HG02623 (cell line): ENCODE measurements around the gene MYH9.

Source experiments
- ATAC-seq: cut with Tn5 transposase; IDR thresholded peaks from one replicate; pipeline ENCODE4 v1.9.1; 2021; ENCODE audit warnings: moderate library complexity; ENCODE audit not compliant: unreplicated experiment

The MYH9 gene

GRCh38 chr22:36351921-36352802, 35.6 kb downstream of the MYH9 start:
- ATAC-seq, result no peak

- ATAC-seq, result no peak
Measured at GRCh38 chr22:36350751-36351594, 36.8 kb downstream of the MYH9 start.

DNA sequence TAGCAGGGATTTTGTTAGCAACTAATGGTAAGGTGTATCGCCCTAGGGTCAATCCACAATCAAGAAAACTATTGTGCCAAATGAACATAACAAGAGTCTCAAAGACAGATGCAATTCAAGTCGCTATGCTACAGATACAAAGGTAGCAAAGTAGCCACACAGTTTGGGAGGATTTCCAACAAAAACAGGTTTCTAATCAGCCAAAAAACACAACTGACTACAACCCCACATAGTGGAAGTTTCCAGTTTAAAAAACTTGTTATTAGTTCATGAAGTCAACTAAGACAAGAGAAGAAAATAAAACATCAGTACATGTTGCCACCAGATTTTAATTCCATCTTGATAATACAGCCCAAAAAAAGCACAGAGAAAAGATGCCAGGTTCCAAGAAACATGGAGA, 38.0 kb downstream of the MYH9 start:
- ATAC-seq, result no peak

GRCh38 chr22:36348760-36349159, 39.0 kb downstream of the MYH9 start:
- no peak for ATAC-seq

DNA sequence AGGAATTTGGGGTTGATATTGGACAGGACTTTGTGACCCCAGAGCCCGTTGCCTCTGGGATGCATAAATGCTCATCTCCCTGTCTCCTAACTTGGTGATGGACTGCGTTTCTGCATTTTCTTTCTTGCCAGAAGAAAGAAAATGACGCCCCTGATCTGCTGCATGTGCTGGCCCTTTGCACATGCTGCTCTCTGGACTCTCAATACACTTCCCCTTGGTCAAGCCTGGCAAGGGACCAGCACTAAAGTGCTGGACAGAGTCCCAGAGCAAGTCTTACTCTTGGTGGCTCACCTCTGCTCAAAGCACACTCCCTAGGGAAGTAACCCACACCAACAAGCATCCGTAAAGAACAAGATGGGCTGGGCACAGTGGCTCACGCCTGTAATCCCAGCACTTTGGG, 40.7 kb downstream of the MYH9 start:
- no peak for ATAC-seq

- no peak for ATAC-seq
Measured at GRCh38 chr22:36344106-36344827, 43.5 kb downstream of the MYH9 start.

- no peak for ATAC-seq
Measured at GRCh38 chr22:36343720-36344105, 44.1 kb downstream of the MYH9 start.

GRCh38 chr22:36343070-36343719, 44.6 kb downstream of the MYH9 start:
- no peak for ATAC-seq

GRCh38 chr22:36341640-36342041, 46.1 kb downstream of the MYH9 start:
- ATAC-seq, result no peak

DNA sequence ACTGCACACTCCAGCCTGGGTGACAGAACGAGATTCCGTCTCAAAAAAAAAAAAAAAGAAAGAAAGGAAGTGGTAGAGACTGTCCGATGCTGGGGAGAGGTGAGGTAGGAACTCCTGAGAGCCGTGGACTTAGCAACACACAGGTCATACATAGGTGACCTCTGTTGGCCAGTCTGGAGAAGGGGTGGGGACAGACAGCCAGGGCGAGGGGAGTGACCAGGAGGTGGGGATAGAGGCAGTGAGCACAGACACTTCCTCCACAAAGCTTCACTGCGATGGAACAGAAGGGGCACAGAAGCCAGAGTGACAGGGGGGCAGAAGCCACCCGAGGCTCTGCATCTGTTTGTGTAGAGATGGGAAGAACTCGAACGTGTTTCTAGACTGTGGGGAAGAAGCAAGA, 47.1 kb downstream of the MYH9 start:
- no peak for ATAC-seq

DNA sequence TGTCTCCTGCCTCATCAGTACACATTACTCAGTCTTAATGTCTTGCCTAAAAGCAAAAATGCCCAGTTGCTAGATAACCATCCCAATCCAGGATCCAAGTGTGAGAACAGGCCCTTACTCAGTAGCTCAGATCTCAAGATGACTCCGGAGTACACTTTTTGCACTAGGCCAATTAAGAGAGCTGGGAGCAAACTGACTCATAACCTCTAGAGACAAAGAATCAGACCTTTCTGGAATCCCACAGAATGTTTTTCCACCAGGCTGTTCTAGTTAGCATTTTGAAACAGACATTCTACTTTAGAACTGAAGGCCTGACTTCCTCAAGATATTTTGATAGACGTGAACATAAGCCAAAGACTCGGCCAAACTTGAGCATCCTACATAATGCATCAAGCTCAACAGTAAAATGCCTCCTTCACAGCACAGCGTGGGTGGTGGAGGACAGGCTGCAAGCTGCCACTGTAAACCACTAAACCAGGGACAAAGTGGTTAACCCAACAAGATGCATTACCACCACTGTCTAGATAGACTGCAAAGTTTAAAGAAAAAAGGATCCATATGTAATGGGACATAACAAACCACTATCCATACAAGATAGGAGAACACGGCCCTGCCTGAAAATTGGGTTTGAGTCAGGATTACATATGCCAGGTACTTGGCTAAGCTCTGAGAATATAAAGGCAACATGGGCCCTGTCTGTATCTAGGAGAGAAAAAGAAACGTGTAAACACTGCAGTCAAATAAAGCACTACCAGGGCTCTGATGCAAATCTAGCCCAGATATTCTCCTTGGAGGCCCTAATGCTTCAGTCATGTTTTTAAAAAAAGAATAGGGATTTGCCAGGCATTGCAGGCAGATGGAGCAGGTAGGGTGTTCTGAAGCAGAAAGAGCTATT, 48.3 kb downstream of the MYH9 start:
- no peak for ATAC-seq

DNA sequence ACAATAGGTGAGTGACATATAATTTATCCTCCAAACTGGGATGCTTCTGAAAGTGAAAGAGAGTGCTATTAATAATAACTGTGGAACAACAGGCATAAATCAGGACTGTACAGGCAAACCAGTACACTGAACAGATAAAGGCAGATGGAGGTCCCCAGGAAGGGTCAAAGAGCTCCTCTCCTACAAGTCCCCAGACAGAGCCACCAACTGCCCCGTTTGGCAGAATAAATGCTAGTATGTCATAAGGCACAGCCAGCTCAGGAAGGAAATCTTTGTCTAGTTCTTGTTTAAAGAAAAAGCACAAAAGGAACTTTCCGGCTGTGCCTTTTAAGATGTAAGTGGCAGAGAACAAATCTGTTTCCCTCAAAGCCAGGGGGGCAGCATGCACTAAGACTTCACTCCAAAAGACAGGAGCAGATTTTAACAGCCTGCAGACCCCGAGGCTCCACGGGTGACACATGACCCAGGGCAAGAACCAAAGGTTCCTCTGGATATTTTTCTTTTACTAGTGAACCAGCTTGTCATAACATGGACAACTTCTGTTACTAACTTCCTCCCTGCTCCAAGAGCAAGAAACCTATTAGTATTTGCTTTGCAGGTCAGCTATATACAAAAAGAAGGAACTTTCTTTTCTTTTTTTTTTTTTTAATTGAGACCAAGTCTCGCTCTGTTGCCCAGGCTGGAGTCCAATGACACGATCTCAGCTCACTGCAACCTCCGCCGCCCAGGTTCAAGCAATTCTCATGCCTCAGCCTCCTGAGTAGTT, 50.2 kb downstream of the MYH9 start:
- ATAC-seq, result no peak

DNA sequence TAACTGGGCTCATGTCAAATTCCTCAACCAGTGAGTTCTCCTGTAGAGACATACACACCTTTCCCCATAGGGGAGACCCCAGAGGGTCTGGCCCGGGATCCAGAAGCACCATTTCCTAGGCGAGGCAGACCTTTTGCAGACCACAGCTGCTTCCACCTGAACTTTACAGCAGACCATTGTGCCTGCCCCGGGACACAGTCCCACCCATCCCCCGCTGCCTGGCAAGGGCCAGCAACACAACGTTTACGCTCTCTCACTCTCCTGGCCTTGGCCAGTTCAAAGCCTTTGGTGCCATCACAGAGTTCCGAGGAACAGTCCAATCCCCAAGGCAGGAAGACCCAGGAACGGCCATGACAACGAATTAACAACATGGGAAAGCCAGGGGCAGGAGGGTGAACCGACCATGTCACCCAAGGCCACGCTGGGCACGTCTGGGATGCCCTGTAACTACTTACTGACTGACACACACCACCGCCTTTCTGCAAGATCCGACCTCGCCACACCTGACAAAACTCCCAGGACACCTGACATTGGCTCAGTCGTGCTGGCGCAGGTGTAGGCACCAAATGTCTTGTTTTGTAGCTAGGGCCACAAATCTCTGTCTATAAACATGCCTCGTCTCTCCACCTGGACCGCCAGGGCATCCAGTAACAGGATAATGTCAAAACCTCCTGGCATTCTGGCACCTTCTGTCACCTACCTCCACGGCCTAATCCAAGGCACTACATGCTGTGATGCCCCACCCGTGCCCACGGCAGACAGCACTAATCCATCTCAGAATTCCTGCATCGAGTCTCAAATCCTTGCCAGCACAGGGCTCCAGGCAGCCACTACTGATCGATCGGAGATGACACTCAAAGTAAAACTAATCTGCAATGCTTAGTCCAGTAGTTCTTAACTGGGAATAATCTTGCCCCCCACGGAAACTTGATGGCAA, 51.3 kb downstream of the MYH9 start:
- no peak for ATAC-seq

GRCh38 chr22:36335621-36336020, 52.1 kb downstream of the MYH9 start:
- ATAC-seq, result no peak

- ATAC-seq, result no peak
Measured at GRCh38 chr22:36334821-36335603, 52.8 kb downstream of the MYH9 start.

DNA sequence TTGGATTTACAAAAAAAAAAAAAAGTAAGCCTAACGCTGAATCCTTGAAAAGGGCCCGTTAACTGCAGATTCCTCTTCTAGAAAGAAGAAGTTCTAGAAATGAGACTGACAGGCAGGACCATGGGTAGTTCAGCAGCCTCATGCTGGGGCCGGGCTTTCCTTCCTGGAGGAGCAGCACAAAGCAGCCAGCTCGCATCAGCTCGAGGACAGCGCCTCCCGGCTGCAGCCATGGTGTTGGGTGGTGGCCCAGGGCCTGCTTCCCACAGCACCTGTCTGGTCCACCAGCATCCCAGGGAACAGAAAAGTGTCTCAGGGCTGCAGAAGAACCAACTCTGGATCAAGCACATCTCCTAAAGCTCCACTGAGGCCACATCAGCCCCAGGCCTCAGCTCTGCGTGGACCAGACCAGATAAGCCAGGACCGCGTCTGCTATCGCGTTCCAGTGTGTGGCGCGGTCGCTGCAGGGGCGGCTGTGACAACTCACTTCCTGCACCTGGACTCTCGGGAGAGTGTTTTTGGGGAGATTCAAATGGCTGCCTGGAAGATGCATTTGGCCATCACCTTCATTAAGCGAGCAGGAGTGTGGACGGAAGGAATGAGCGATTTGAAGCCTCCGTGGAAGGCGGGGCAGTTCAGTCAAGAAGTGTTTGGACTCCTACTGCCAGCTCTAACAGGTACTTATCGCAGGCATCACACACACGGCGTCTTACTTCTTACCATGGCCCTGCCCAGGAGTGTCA, 53.5 kb downstream of the MYH9 start:
- no peak for ATAC-seq

DNA sequence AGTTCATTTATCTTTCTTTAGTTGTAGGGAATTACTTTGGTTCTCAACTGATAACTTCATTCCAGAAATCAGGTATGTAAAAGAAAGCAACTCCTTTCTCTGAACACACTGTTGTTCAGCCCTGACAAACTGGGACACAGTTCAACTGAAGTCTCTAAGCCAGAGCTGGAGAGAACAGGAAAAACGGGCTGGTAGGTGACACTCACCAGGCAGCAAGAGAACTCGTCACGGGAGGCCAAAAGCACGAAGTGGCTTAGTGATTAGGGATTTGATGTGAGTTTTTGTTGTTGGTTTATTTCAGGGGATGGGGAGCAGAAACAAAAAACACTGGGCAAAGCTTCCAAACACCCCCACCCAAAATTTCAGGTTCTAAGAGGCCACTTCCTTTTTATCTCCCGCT, 54.1 kb downstream of the MYH9 start:
- ATAC-seq, result no peak
